Stimulated activated CD8-positive, alpha-beta memory T cell treated with anti-CD3 and anti-CD28 coated beads, Interleukin-12 subunit alpha, Interleukin-12 subunit beta, amount 100 ng/mL, for 4 hours (primary cell): ENCODE measurements around the gene MORN3.
"Not testable (repeated sequence)": the region's sequence is repeated elsewhere in the genome, so short reads cannot be mapped to it uniquely, and the experiment has no call there.

ENCODE experiments used
- DNase-seq: peaks from one replicate; pipeline ENCODE4 v3.0.0-alpha.2; 2020; ENCODE audit warnings: low read depth

The MORN3 gene

DNA sequence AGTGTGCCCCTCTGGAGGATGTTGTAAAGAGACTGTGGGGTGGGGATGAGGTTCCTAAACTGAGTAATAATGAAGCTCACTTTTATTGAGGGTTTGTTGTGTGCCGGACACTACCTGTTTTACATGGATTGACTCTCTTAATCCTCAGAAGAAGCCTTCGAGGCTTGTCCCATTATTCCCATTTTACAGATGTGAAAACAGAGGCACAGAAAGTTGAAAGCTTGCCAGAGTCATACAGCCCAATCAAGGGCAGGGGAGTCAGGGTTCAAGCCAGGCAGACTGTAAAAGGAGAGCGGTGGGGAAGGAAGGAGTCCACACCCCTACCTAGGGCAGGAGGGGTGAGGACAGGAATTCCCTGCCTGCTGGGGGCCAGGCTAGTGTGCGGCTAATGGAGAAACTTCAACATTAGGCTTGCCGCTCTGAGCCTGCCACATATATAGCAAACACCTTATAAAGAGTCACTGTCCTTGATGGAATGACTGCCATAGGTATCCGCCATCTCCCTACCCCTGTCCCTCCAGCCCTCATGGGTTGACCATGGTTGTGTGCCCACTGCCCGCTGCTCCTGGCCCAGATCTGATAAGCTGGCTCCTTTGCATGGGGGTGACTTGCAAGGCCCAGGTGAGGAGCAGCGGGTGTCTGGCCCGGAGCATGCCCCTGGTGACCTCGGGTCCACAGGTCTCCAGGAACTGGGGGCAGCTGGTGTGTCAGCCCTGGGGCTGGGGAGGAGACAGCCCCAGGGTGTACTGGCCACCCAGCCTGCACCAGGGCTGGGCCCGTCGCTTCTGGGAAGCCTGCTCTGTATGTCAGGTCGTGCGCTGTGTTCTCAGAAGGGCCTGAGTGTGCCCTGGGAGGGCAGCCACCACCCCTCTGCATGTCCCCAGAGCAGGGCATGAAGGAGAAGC is 30.9 kb downstream of the MORN3 start:
- DNase-seq, result no peak

DNA sequence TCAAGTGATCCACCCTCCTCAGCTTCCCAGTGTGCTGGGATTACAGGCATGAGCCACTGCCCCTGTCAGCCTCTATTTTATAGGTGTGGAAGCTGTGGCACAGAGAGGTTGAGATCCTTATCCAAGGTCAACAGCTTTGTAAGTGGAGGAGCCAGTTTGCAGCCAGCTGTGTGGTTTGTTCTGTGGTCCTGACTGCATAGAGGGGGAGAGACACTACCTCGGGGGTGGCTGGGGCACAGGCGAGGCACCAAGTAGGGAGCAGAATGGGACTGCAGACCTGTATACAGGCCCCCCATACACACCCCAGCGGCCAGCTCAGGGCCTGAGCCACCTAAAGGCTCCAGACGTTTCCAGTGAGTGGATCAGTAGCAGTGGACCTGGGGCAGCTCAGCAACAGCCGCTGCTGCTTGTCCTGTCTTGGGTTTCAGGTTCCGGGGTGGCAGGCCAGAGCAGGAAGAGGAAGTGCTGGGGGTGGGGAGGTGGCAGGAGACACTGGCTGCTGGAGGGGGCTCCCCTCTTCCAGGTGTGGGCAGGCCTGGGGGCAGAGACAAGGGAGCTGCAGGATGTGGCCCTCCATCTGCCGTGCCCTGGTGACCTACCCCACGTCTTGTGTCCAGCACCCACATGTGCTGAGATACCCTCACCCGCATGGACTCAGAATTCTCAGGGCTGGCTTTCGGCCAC is 32.1 kb downstream of the MORN3 start:
- DNase-seq, result peak; percentile 34

DNA sequence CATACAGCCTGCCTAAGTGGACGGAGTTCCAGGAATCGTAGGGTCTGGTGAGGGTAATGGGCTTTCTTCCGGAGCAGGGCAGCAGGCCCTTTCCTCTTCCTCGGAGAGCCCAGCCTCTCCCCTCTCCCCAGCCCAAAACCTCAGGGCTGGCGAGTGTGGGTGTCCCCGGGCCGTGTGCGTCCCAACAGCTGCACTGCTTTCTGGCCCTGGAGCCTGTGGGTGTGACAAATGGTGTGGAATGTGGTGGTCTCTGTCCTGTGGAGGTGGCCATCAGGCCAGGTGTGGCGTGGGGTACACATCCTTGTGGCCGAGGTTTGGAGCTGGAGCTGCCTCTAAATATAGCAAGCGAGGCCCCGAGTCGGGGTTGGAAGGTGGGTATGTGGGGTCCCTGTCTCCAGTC is 34.6 kb downstream of the MORN3 start:
- DNase-seq, result no peak

DNA sequence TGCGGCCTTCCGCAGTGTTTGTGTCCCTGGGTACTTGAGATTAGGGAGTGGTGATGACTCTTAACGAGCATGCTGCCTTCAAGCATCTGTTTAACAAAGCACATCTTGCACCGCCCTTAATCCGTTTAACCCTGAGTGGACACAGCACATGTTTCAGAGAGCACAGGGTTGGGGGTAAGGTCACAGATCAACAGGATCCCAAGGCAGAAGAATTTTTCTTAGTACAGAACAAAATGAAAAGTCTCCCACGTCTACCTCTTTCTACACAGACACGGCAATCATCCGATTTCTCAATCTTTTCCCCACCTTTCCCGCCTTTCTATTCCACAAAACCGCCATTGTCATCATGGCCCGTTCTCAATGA is 35.6 kb downstream of the MORN3 start:
- DNase-seq, result not testable (repeated sequence)

DNA sequence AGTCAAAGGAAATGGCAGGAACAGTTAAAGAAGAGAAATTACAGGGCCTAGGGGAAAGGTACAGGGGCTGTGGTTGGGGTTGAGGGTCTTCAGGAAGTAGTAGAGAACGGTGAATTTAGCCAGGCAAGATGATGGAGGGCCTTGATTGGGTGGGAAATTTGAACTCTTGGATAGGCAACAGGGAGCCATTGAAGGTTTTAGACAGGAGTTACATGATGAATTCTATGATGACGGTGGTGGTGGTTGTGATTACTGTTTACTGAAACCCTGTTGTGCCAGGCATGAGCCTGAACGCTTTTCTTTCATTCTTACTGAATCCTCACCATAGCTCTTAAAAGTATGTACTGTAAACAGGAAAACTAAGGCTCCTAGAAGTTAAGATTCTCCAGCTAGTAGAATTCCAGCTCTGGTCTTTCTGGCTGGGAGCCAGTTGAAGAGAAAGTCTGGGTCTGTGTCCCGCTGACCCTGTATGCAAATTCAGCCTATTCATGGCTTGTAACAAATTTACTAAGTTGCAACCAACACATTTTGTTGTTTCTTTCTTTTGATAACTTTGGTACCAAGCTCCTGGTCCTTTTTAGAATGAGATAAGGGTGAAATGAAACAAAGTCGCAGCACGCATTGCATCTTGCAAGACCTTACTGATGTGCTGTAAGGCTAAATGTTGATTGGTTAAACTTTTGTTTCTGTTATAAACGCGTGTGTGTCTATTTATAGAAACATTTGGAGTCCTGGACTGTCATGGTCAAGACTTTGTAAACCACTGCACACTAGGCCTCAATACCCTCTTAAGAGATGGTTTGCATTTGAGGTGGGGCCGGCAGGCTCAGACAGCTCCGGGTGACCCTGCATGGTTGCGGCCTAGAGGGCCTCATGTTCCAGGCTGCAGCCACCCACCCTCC is 37.1 kb downstream of the MORN3 start:
- DNase-seq, result no peak

DNA sequence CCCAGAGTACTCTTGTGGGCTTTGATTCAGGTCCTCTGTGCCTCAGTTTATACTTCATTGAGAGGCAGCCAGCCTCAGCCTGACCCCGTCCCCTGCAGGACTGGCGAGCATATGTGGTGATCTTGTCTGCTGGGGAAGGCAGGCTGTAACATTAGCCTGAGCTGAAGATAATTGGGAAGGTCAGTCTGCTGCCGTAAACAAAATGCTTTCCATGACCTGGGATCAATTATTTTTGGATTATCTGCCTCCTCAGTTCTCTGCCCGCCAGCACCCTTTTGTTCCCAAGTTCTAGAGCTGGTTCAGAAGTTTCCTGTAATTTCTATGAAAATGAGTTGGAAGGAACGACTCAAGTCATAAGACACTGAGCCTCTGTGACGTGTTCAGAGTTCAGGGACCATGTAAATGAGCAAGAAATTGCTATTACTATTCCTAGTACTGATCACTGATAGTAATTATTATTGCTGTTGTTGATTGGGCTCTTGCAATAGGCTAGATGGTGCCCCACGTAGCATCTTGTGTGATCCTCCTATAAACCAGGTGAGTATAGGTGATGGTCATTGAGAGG is 38.6 kb downstream of the MORN3 start:
- no peak for DNase-seq

DNA sequence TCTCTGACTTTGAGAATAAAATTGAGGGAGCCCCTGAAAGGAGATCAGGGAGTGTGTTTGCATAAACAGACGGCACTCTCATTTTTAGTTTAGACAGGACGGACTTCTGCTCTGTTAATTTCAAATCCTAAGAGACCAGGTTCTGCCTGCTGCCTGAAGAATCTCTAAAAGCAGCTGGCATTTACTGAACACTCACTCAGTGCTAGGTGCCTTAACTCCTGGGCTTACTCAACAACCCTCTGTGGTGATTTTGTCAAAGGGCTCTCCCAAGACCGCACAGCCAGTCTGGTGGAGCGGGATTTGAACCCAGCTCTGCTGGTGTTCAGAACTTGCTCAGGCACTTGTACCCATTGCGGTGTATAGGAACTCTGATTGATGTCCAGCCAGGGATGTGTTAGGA is 40.9 kb downstream of the MORN3 start:
- DNase-seq, result no peak

DNA sequence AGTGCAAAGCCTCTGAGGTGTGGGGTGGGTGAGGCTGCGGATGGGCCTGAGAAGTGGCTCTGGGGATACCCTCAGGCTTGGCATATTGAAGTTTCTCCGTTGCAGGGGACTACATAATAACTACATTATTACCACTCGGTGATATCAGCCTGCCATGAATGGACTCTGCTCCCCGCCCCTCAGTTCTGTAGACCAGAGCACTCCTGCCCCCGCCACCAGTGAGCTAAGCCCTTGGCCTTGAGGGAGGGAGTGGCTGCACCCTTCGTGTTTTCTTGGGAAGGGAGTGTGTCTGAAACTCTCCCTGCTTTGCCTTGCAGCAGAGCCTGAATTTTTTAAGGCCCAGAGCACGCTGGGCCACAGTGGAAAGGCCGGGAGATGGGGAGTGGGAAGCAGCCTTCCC is 41.4 kb downstream of the MORN3 start:
- no peak for DNase-seq

DNA sequence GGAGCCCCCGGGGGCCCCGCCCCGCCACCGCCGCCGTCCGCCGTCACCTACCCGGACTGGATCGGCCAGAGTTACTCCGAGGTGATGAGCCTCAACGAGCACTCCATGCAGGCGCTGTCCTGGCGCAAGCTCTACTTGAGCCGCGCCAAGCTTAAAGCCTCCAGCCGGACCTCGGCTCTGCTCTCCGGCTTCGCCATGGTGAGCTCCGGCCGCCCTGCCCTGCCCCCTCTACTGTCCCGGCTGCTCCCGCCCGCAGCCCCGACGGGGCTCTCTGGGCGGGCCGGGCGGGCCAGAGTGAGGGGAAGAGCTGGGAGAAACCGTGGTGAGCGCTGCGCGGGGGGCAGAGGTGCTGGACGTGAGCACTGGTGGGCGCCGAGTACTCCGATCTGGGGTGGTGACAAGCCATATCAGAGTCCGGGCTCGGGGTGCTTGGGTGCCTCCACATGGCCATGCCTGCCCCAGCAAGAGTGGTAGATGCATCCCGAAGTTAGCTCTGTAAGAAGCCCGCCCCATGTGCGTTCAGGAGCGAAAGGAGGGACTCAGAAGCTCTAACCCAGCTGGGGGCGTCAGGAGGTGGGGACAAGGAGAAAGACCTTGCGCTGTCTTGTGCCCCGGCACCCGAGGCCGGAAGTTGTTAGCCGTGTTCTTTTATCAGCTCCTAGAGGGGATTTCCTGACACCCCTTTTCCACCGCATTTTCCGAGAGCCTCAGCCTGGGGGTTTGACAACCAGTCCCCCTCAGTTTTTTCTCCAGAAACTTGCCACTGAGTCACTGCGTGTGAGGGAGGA is 42.4 kb downstream of the MORN3 start:
- DNase-seq, result peak; percentile 85

DNA sequence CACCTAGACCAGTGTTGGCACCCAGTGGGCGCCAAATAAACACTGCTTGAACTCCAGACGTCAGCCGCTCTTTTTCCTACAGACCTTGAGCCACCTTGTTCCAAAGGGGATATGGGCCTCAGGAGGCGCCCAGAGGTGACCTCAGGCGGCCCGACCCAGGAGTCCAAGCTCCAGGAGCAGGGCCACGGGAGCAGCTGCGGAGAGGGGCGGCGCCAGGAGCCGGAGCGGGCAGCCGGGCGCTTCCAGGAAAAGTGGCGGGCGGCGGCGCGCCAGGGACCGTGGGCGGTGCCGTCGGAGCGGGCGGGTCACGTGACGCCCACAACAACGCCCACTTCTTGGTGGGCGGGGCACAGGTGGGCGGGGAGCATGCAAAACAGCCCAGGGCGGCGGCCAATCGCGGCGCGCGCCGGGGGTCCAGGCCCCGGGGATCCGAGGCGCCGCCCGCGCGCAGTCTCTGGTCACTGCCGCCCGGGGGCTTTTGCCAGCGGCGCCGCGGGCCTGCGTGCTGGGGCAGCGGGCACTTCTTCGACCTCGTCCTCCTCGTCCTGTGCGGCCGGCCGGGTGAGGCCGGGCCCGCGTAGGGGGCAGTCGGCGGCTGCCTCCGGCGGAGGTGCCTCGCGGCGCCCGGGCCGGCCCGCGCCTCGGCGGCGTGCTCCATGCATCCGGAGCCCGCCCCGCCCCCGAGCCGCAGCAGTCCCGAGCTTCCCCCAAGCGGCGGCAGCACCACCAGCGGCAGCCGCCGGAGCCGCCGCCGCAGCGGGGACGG is 43.2 kb downstream of the MORN3 start, which contains the start of gene ORAI1:
Gene ORAI1, plus strand, starts transcription at position 444 of the 766 bp plus-strand sequence.
- peak; percentile 97 for DNase-seq

DNA sequence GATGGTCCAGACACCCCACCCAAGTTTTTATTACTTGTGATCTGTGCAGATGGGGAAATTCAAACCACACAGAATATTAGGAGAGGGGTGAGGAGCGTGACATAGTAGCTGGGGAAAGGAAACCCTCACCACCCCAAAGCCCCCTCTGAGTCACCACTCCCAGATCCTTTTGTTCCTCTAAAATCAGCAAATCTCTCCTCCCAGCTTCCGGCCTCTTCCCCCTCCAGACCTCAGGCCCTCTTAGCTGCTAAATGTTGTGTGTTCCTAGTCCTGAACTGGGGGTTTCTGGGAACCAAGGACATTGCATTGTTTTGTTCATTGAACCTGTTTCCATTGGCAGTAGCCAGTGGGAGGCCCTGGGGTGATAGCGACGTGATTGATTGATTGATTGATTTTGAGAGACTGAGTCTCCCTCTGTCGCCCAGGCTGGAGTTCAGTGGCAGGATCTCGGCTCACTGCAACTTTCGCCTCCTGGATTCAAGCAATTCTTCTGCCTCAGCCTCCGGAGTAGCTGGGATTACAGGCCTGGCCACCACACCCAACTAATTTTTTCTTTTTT is 49.0 kb downstream of the MORN3 start:
- no peak for DNase-seq

DNA sequence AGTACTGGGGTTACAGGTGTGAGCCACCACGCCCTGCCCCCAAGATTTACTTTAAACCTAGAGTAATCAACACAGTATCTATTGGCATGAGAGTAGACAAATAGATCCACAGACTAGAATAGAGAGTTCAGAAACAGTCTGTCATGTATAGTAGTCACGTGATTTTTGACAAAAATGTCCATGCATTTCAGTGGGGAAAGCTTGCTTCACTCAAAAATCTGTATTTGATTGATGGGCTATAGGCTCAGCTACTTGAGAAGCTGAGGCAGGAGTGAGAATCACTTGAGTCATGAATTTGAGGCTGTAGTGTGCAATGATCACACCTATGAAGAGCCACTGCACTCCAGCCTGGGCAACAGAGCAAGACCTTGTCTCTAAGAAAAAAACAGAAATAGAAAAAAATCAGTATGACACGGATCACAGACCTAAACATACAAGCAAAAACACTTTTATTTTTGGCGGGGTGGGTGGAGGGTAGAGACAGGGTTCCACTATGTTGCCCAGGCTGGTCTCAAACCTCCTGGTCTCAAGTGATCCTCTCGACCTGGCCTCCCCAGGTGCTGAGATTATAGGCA is 50.7 kb downstream of the MORN3 start:
- DNase-seq, result no peak

DNA sequence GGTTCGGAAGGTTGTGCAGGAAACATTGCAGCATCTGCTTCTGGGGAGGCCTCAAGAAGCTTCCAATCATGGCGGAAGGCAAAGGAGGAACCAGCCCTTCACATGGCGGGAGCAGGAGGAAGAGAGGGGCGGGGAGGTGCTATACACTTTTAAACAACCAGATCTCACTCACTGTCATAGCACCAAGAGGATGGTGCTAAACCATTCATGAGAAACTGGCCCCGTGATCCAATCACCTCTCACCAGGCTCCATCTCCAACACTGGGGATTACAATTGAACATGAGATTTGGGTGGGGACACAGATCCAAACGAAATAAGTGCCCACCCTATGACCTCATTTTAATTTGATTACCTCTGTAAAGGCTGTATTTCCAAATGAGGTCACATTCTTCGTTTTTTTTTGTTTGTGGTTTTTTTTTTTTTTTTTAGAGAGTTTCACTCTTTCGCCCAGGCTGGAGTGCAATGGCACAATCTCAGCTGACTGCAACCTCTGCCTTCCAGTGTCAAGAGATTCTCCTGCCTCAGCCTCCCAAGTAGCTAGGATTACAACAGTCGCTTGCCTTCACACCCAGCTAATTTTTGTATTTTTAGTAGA is 54.5 kb downstream of the MORN3 start:
- DNase-seq, result no peak

DNA sequence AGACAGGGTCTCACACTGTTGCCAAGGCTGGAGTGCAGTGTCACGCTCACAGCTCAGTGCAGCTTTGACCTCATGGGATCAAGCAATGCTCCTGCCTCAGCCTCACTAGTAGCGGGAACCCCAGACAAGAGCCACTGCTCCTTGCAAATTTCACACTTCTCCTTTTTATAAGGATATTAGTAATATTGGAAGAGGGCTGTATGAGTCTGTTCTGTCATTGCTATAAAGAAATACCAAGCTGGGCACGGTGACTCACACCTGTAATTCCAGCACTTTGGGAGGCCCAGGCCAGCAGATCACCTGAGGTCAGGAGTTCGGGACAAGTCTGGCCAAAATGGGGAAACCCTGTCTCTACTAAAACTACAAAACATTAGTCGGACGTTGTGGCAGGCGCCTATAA is 56.0 kb downstream of the MORN3 start:
- no peak for DNase-seq

DNA sequence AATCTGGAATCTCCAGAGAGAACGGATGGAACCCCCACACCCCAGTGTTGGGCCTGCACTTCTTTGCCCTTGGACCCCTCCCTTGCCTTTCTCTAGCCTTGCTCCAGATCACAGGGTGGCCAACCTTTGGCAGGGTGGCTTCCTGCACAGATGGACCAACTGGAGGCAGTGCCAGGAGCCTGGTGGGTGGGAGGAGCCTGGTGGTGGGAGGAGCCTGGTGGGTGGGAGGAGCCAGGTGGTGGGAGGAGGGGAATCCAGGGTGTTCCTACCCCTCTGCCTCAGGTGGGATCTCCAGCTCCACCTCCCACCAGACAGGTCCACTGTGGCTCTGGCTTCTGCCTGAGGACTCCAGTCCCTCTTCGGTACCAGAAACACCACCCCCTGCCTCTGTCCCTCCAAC is 58.1 kb downstream of the MORN3 start:
- no peak for DNase-seq

DNA sequence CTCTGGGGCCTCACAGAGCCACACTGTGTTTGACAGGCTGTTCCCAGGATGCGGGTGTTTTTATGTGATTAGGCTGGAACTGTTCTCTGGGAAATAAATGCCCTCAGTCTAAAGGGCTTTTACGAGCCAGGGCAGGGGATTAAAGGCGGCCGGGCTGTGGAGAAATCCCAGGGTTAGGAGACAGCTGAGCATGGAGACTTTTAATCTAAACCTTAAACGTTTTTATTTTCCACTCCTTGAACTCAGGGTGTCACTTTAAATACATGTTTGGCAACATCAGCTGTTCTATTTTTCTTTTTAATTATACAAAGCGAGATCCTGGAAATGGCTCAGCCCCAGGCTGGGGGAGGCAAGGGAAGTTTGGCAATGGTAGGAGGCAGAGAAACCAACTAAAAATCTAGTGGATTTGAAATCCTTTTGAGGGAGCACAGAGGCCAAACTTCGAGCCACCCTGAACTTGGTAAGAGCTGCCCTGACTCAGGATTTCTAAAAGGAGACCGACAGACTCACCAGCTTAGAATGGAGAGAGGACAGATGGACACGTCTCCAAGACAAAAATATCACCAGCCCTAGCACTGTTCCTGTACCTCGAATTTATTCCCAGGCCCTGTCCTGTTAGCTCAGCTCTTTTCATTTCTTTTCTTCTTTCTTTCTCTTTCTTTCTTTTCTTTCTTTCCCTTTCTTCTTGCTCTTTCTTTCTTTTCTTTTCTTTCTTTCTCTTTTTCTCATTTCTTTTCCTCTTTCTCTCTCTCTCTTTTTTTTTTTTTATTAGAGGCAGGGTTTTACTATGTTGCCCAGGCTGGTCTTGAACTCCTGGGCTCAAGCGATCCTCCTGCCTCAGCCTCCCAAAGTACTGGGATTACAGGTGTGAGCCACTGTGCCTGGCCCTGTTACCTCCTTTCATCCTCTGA is 59.0 kb downstream of the MORN3 start:
- DNase-seq, result no peak

DNA sequence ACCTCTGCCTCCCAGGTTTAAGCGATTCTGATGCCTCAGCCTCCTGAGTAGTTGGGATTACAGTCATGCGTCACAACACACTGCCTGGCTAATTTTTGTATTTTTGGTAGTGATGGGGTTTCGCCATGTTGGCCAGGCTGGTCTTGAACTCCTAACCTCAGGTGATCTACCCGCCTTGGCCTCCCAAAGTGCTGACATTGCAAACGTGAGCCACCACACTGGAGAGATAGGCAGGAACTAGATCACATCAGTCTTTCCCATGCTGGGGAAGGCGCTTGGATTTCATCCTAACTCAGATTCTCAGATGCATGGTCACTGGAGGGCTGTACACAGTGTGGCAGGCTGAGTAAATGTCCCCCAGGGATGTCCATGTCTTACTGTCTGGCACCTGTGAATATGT is 61.2 kb downstream of the MORN3 start:
- no peak for DNase-seq

DNA sequence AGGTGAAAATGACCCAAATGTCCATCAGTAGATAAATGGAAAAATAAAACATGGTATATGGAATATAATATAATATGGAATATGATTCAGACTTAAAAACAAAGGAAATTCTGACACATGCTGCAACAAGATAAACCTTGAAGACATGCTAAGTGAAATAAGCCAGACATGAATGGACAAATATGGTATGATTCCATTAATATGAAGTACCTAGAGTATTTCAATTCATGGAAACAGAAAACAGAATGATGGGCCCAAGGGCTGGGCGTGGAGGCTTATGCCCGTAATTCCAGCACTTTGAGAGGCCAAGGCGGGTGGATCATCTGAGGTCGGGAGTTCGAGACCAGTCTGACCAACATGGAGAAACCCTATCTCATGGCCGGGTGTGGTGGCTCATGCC is 65.9 kb downstream of the MORN3 start:
- no peak for DNase-seq
